HG02970 (cell line): ENCODE results near the gene CDH23.

Experiments used
- ATAC-seq: cut with Tn5 transposase; IDR thresholded peaks from one replicate; pipeline ENCODE4 v1.9.1; 2021; ENCODE audit warnings: mild to moderate bottlenecking, moderate library complexity, moderate number of reproducible peaks; ENCODE audit not compliant: unreplicated experiment, low FRiP score

CDH23 gene

DNA sequence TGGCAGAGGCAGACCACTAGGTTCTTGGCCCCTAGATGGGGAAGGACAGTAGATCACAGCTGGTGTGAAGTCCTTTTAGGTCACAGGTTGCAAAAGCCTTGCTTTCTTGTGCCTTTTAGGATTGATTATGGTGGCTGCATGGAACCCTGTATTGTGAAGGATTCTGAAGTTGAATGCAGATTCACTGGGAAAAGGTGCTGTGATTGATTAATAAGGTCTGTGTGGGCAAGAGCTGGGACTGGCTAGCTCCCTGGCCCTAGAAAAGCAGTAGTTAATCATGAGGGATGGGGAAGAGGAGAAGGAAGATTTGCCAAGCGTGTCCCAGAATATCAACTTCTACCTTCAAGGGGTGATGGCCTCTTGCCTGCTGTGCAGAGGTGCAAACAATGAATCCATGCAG, 105.5 kb downstream of the CDH23 start:
- no peak for ATAC-seq

DNA sequence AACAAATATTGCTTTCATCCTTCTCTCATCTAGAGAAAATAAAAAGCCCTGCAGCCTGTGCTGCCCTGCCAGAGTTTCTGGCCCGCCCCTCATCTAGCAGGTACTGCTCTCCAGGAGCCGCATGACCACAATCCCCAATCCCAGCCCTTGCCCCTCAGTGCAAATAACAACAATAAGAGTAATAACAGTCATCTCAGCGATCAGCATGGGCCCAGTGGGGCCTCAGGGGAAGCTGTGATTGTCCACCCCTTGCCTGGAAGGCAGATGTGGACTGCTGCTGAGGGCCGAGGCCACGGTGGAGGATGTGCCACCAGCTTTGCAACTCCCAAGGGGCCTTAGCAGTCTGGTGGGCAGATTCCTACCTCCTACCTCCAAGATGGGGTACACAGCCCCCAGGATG, 106.1 kb downstream of the CDH23 start:
- no peak for ATAC-seq

DNA sequence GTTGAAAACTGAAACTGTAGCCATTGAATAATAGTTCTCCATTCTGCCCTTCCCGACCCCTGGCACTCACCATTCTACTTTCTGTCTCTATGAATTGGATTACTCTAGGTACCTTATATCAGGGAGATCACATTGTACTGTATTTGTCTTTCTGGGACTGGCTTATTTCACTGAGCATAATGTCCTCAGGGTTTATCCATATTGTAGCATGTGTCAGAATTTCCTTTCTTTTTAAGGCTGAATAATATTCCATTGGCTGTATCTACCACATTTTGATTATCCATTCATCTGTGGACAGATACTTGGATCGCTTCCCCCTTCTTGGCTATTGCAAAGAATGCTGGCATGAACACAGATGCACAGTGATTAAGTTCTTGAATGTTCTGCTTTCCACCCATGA, 107.4 kb downstream of the CDH23 start:
- no peak for ATAC-seq

DNA sequence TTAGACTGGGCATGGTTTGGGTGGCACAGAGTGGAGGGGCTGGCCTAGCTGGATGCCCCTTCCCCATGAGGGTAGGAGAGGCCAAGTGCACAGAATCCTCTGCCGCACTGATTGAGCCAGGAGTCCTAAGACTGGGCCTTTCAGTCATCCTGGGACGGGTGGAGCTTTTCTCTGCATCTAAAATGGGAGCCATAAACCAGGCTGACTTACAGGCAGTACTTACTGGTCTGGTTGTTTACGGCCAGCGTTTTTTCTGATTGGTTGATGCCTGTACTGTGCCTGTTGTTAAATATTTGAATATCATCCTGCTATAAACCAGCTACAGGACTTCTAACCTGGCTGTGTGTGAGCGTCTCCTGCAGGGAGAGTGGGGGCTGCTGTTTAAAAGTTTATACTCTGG, 107.8 kb downstream of the CDH23 start:
- ATAC-seq, result no peak

DNA sequence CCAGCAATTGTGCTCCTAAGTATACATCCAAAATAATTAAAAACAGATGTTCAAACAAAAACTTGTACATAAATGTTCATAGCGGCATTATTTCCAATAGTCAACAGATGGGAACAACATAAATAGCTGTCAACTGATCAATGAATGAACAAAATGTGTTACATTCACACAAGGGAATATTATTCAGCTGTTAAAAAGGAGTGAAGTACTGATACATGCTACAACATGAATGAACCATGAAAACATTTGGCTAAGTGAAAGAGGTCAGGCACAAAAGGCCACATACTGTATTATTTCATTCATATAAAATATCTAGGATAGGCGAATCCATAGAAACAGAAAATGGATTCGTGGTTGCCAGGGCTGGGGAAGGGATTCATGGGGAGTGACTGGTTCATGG, 109.1 kb downstream of the CDH23 start:
- ATAC-seq, result no peak

DNA sequence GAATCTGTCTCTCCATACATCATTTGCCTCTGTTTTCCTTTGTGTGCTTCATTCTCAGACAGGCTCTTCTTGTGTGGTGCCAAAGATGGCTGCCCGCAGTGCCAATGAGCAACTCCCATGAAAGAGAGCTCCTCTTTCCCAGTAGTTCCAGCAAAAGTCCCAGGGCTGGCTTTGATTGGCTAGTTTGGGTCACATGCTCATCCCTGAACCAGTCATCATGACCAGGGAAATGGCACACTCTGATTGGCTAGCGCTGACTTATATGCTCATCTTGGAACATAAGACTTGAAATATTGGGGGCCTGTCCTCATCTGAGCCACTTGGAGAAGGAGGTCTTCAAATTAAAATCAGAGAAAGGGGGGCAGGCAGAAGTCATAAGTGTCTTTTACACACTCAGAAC, 112.7 kb downstream of the CDH23 start:
- no peak for ATAC-seq

DNA sequence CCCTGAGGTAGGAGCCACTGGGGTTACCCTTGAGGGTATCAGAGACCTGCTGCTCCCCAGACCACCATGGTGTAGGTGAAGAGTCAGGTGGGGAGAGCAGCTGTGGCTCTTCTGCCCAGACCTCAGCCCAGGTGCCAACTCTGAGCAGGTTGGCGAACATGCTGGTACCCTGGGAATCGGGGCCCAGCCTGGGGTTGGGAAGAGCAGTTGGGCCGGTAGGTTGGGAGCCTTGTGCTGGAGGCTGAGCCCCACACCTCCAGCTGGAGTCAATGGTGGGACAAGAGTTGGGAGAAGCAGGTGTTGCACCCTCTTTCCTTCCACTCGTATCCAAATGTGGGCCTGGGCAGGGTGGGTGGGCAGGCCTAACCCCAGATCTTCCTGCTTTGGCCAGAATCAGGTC, 114.5 kb downstream of the CDH23 start:
- no peak for ATAC-seq

DNA sequence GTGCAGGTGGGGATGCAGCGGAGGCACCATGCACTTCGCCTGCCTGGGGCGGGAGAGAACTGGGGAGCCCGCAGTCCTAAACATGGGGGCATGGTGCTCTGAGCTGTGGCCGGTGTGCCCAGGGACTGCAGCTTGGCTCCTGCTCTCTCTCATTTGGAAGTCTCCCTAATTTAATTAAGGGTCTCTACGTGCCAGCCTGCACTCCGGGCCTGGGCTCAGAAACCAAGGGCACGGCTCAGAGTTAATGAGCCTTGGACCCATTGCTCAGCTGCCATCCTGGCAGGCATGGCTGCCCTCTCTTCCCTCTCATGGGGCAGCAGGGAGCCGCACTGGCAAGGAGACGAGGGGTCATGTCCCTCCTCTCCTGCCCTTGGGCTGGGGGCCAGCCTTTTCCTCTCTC, 115.6 kb downstream of the CDH23 start:
- no peak for ATAC-seq

DNA sequence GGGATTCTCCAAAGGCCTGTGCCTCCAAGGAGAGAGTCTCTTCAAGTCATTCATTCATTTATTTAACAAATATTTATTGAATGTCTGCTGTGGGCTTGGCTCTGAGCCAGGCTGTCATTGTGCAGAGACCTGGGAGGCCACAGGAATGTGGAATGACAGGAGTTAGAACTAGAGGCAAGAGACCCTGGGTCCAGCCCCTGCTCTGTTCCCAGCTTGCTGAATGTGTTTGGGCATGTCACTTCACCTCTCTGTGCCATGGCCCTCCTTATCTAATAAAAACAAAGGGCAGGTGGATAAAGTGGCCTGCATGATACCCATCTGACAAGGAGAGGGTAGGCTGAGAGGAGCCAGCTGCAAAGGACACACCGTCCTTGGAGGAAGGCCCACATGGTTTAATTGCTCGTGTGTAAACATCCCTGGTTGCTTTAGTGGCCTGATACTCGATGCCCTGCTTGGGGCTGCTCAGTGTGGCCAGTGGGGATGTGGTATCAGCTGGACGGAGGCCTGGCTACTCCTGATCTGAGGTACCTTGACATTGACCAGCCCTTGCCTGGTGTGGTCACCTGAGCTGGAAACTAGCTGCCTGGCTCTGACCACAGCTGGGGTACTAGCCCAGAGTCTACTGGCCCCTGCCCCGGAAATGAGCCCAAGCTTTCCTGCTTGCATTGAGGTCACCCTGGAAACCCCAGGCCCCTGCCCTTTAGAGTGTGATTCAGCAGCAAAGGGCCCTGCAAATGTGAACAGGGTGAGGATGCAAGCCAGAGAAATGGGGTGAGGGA, 116.2 kb downstream of the CDH23 start:
- no peak for ATAC-seq

DNA sequence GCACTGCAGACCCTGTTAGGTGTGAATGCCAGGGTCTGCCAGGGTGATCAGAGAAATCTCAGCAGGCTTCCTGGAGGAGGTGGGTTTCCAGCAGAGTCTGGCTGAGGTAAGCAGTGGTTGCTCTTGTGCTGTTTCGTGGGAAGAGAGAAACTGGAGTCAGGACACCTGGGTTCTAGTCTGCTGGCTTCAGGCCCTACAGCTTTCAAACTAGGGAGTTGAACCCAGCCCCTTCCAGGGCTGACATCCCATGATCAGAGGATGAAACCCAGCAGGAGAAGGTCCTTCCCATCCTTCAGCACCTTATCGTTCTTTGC, 116.8 kb downstream of the CDH23 start:
- no peak for ATAC-seq

DNA sequence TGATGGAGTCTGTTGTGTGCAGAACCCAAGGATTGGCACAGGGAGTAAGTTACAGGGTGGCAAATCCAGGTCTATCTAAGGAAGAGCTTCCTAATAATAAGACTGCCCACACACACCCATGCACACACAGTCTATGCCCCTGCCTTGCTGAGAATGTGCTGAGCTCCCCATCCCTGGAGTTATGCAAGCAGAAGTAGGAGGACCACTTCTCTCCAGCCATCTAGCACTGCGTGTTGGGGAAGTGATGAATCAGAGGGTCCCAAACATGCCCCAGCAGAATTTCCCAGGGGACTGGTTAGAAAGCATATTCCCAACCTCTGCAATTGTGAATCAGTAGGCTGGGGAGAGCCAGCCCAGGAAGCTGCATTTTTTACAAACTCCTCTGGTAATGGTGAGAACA, 117.2 kb downstream of the CDH23 start:
- ATAC-seq, result no peak

DNA sequence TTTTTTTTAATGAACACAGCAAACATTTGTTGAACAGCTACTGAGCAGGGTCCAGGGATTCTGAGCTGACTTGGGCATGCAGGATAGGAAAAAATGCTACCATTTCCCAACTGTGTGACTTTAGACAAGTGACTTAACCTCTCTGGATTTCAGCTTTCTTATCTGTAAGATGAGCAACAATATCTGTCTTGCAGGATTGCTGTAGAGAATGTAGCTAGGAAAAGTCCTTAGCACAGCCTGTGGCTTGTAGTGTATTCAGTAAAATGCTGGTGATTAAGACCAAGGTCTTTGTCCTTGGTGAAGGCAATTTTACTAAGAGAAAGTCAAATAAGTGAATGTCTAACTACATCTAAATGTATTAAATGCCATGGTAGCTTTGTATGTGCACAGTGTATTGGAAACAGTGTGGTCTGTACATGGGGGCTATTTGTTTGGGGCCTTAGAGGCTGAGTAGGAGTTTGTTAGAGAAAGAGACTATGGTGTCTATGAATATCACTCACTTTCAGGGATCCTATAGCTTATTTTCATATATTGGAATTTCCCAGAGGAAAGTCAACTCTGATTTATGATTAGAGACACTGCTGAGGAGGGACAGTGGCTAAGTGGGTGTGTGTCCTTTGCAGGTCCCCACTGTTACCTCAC, 118.9 kb downstream of the CDH23 start:
- ATAC-seq, result no peak

DNA sequence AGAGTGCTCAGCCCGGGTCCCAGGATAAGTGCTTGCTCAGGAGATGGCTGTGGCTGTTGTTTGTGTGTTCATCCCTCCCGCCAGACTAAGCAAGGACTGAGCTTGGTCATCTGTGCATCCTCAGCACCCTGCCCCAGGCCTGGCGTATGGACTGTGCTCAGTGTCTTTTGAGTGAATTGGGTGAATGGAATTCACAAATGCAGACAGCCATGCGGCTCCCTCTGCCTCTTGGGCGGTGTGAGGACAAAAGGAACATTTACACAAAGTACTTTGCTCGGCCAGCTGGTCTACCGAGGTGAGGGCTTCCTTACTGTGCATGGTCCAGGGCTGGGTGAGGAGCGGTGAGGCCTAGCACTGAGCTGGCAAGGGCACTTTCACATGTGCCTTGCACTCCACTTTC, 120.2 kb downstream of the CDH23 start:
- no peak for ATAC-seq

DNA sequence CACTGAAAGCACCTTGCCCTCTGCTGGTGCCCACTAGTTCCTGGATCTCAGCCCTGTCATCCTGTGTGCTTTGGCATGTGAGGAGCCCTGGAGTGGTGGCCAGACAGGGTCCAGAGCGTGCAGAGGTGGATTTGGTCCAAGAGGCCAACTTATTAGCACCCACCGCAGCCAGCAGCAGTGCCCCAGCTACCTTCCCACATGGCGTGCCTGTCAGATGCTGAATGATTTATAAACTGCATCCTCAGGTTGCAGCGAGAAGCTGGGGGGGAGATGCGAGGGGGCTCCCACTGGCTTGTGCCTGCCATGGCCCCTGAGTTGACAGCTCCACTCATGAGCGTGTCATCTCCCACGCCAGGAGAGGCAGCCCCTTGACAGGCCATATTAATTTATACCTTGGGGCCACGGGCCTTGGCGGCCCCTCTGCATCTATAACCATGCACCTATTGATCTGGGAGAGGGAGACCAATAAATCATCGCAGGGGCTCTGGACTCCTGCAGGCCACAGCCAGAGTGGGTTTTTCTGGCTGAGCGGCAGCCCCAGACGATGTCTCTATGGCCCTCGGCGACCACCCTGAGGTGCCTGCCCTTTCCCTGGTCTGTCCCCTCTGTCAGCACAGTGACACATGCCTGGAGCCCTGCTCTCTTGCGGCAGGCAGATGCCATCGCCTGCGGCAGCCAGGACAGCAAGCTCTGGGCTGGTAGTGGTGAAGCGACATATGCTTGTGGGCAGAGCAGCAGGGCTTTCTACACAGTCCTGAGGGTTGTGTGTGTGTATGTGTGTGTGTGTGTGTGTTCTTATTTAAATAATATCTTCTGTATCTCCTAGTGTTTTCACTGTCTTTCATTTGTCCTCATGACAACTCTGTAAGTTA, 120.8 kb downstream of the CDH23 start:
- ATAC-seq, result no peak

DNA sequence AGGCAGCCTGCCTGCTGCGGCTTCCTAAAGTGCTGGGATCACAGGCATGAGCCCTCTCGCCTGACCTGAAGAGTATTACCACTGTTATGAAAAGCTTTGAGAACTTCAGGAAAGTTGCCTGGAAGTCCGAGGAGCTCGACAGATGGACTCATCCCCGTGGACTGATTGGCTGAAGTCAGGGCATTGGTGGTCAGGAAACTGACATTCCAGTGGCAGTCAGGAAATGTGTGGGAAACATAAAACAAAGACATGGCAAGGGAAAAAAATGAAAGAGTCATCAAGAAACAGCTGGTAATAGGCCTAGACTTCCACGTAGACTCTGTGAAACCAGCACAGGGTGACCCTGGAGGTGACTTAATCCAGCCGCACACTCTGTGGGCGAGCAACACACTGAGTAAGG, 123.3 kb downstream of the CDH23 start:
- no peak for ATAC-seq

DNA sequence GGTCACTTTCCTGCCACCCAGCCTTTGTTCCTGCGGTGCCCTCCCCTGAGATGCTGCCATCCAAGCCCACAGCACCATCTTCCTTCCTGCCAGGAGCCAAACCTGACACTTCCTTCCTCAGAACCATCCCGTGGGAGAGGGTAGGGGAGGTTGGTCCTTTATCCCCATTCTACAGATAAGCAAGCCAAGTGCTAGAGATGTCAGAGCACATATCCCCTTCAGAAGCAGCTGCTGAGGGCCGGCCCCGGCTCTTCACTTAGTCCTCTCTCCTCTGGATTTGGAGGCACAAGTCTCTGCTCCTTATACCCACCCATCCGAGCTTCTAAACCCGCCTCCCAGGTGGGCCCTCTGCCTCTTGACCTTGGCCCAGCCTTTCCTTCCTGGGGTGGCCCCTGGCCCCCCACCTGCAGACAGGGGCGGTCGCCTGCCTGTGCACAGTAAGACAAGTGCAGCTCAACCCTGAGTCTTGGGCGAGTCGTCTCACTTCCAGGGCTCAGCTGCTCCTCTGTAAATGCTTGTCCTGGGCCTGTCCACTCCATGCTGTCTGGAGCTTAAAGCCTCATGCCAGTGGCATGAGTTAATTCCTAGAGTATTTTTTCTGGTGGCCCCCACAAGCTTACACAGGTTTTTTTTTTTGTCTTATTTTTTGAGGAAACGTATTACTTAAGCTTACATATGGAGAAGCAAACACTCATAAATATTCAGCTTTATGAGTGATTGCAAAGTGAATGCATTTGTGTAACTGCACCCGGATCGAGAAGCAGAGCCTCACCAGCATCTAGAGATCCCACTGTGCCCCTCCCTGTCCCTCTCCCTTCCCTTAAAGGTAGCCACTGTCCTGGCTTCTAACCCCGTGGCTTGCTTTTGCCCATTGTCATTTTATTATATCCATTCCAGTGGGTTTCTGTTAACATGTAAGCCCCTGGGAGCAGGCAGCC, 125.1 kb downstream of the CDH23 start:
- ATAC-seq, result no peak

DNA sequence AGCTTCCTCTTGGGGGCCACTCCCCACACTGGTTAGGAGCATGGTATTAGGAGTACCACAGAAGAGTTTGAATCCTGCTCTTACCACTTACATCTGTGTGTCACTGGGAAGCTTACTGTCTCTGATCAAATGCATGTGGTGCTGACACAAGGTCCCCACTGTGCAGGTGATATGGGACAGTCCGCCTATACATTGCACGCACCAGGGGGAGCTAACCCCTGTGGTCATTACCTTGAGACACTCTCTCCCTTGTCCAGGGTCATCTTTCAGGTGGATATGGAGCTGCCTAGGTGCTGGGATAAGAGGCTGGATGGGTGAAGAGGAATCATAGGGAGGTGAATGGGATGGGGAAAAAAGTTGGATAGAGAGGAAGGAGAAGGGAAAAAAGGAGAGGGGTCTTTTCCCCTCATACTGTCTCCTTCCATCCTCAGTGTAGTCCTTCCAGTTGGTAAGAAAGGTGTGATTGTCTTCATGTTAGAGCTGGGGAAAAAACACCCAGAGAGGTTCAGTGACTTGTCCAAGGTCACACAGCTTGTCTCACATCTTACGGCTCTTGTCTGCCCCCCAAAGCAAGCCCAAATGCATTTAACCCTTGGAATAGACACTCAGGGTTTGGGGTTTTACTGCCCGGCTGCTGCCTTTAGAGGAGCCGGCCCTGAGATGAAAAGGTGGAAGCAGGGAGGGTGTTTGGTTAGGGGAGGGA, 125.9 kb downstream of the CDH23 start:
- ATAC-seq, result no peak

DNA sequence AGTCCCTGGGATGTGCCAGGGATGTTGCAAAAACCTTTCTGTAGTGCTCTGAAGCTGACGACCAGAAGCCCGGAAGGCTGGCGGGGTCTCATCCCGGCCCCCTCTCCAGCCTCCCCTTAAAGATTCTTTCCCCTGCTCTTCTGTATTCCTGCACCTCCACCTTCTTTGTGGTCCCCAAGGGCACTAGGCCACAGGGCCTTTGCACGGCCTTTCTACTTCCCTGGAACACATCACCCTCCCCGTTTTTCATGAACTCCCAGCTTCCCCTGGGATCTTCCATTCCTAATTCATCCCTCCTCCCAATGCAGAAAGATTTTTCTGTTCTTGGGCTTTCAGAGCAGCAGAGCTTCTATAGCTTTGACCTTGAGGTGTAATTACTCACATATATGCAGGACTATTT, 127.0 kb downstream of the CDH23 start:
- no peak for ATAC-seq

DNA sequence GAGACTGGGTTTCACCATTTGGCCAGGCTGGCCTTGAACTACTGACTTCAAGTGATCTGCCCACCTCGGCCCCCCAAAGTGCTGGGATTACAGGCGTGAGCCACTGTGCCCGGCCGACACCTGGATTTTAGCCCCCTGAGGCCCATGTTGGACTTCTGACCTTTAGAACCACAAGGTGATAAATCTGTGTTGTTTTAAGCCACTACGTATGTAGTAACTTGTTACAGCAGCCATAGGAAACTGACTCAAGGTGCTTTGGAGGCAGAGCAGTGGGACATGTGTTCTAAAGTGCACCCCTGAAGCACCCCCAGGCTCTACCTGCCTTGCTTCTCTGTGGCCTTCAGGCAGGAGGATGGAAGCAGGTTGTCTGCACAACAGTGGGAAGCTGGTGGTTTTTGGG, 128.4 kb downstream of the CDH23 start:
- no peak for ATAC-seq

DNA sequence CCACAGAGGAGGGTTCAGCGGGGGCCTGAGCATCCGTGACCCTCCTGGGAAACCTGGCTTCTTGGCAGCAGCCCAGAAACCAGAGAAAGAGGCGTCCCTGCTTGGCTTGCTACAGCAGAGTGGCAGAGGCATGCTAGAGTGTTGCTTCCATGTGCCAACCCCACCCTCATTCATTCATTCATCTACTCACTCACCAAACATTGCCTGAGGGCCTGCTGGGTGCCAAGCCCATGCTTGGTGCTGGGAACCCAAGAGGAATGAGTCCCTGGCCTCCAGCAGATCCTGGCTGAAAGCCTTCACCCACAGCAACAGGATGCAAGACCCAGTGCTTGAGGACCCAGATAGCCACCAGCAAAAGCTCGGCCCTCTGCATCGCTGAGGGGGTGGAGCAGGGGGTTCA, 129.0 kb downstream of the CDH23 start:
- ATAC-seq, result no peak
